Measurements from ENCODE around the gene DUSP9.
"Not testable (repeated sequence)": the region's sequence is repeated elsewhere in the genome, so short reads cannot be mapped to it uniquely, and the experiment has no call there.

DUSP9 gene

GRCh38 chrX:153694256-153694655, 47.3 kb downstream of the DUSP9 start:
- not testable (repeated sequence) for DNase-seq

- no peak for DNase-seq
These were observed 47.8 kb downstream of the DUSP9 start for GRCh38 chrX:153694687-153695270.

- DNase-seq = no peak
These were observed 49.1 kb downstream of the DUSP9 start for GRCh38 chrX:153696100-153696499.

GRCh38 chrX:153696538-153696937, 49.5 kb downstream of the DUSP9 start:
- not testable (repeated sequence) for DNase-seq

GRCh38 chrX:153696986-153697722, 50.2 kb downstream of the DUSP9 start:
- DNase-seq = not testable (repeated sequence)

- no peak for DNase-seq
These were observed 51.2 kb downstream of the DUSP9 start for GRCh38 chrX:153697924-153698865.

GRCh38 chrX:153699210-153699783, 52.3 kb downstream of the DUSP9 start:
- not testable (repeated sequence) for DNase-seq

GRCh38 chrX:153699784-153700371, 52.9 kb downstream of the DUSP9 start:
- not testable (repeated sequence) for DNase-seq

- DNase-seq = no peak
These were observed 53.5 kb downstream of the DUSP9 start for GRCh38 chrX:153700376-153700945.
